SU-DHL-6 (cell line): ENCODE measurements around the gene PRRC2B.

Experiments used
- H2AFZ ChIP-seq: fragments of 200-600 bp; sonication (generic); 2 replicates; pipeline ENCODE4 v1.6.1; 2014; ENCODE audit warnings: low read depth, mild to moderate bottlenecking, moderate library complexity, mixed read lengths, antibody characterized with exemption, low read length; ENCODE audit not compliant: severe bottlenecking
- H3F3A ChIP-seq: fragments of 200-600 bp; shearing (Covaris generic); 2 replicates; pipeline ENCODE4 v1.6.0; 2016; ENCODE audit warnings: antibody characterized with exemption, mild to moderate bottlenecking; ENCODE audit not compliant: insufficient read depth
- H3K27ac ChIP-seq: fragments of 200-600 bp; sonication (generic); 2 replicates; pipeline ENCODE4 v1.5.1; 2016; ENCODE audit warnings: low read depth, mild to moderate bottlenecking, low read length, moderate library complexity, mixed read lengths
- H3K27me3 ChIP-seq: fragments of 200-600 bp; sonication (generic), shearing (Covaris generic); 2 replicates; pipeline ENCODE4 v1.6.0; 2014; ENCODE audit warnings: mild to moderate bottlenecking, low read length
- H3K36me3 ChIP-seq: fragments of 200-600 bp; sonication (generic); 2 replicates; pipeline ENCODE4 v1.6.1; 2014; ENCODE audit warnings: mild to moderate bottlenecking, low read length, mixed read lengths
- H3K4me2 ChIP-seq: fragments of 300-600, 200-600 bp; shearing (Covaris generic), sonication (generic); 2 replicates; pipeline ENCODE4 v1.6.0; 2014; ENCODE audit warnings: low read length, low read depth, mild to moderate bottlenecking; ENCODE audit not compliant: poor library complexity, severe bottlenecking
- H3K4me3 ChIP-seq: fragments of 200-600 bp; sonication (generic); 2 replicates; pipeline ENCODE4 v1.5.1; 2014; ENCODE audit warnings: antibody characterized with exemption, low read length, mild to moderate bottlenecking, mixed read lengths; ENCODE audit not compliant: insufficient read depth, poor library complexity, severe bottlenecking
- H3K79me2 ChIP-seq: fragments of 200-600 bp; sonication (generic); 2 replicates; pipeline ENCODE4 v1.6.1; 2014; ENCODE audit warnings: mild to moderate bottlenecking, low read length, moderate library complexity; ENCODE audit not compliant: insufficient read depth
- H3K9ac ChIP-seq: fragments of 200-600 bp; sonication (generic); 2 replicates; pipeline ENCODE4 v1.7.0; 2014; ENCODE audit warnings: mild to moderate bottlenecking, low read length
- H3K9me2 ChIP-seq: fragments of 200-600 bp; sonication (generic); replicated peaks from 2 replicates; pipeline ENCODE4 v1.6.1; 2014; ENCODE audit warnings: low read length; ENCODE audit not compliant: insufficient read depth
- H3K9me3 ChIP-seq: fragments of 200-600 bp; sonication (generic); 2 replicates; pipeline ENCODE4 v1.6.1; 2014; ENCODE audit warnings: low read length, mixed read lengths; ENCODE audit not compliant: insufficient read depth
- H4K20me1 ChIP-seq: fragments of 200-600 bp; sonication (generic); 2 replicates; pipeline ENCODE4 v1.6.1; 2014; ENCODE audit warnings: low read depth, mild to moderate bottlenecking, antibody characterized with exemption, low read length, moderate library complexity, mixed read lengths
- EZH2phosphoT487 ChIP-seq: fragments of 200-600 bp; sonication (generic), shearing (Covaris generic); conservative IDR thresholded peaks from 2 replicates; pipeline ENCODE4 v1.6.1; 2018; ENCODE audit warnings: mild to moderate bottlenecking, antibody characterized with exemption, low read length, moderate library complexity, mixed read lengths
- TF ChIP-seq, protein P1 (sequence below): fragments of 200-600 bp; sonication (generic); IDR thresholded peaks from one replicate; pipeline ENCODE4 v1.5.1; 2017; ENCODE audit warnings: antibody characterized with exemption, mild to moderate bottlenecking, low read length, moderate library complexity; ENCODE audit not compliant: insufficient read depth, poor library complexity, severe bottlenecking

PRRC2B gene

DNA sequence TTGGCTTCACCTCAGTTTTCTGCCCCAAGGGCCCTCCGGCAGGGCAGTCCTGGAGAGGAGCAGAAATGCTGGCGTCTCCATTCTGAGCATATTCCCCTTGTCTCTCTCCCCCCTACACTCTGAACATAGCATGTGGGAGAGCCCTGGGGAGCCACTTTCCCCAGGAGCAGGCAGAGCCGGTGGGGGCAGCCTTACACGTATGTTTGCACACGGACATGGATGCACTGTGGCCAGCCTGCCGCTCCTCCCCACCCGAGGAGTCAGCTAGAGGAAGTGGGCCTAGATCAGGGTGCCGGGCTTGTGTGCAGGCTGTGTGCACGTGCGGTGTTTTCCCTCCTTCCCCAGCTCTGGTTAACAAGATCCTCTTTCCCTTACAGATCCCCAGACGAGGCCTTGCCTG is 83.5 kb downstream of the PRRC2B start:
- H3K9me3 ChIP-seq, result no peaks in the 10 kb centered on the region
- no peaks in the 10 kb centered on the region for H4K20me1 ChIP-seq
- no peaks in the 10 kb centered on the region; the same call in 1 of the 2 replicates for H3K79me2 ChIP-seq
- peaks cover 20% of the 10 kb centered on the region; the same call in 1 of the 2 replicates for H3K36me3 ChIP-seq
- H3K27me3 ChIP-seq, result no peaks in the 10 kb centered on the region
- no peak overlapping the region for H3K9ac ChIP-seq
- H3K4me2 ChIP-seq, result no peak overlapping the region
- no peaks in the 10 kb centered on the region for H3K9me2 ChIP-seq
- no peak overlapping the region for H2AFZ ChIP-seq
- TF ChIP-seq, protein P1, sequence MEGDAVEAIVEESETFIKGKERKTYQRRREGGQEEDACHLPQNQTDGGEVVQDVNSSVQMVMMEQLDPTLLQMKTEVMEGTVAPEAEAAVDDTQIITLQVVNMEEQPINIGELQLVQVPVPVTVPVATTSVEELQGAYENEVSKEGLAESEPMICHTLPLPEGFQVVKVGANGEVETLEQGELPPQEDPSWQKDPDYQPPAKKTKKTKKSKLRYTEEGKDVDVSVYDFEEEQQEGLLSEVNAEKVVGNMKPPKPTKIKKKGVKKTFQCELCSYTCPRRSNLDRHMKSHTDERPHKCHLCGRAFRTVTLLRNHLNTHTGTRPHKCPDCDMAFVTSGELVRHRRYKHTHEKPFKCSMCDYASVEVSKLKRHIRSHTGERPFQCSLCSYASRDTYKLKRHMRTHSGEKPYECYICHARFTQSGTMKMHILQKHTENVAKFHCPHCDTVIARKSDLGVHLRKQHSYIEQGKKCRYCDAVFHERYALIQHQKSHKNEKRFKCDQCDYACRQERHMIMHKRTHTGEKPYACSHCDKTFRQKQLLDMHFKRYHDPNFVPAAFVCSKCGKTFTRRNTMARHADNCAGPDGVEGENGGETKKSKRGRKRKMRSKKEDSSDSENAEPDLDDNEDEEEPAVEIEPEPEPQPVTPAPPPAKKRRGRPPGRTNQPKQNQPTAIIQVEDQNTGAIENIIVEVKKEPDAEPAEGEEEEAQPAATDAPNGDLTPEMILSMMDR, result no peak
- TF ChIP-seq EZH2phosphoT487, result no peak
- no peak overlapping the region for H3K4me3 ChIP-seq
- H3F3A ChIP-seq, result no peaks in the 10 kb centered on the region
- H3K27ac ChIP-seq, result no peak overlapping the region

DNA sequence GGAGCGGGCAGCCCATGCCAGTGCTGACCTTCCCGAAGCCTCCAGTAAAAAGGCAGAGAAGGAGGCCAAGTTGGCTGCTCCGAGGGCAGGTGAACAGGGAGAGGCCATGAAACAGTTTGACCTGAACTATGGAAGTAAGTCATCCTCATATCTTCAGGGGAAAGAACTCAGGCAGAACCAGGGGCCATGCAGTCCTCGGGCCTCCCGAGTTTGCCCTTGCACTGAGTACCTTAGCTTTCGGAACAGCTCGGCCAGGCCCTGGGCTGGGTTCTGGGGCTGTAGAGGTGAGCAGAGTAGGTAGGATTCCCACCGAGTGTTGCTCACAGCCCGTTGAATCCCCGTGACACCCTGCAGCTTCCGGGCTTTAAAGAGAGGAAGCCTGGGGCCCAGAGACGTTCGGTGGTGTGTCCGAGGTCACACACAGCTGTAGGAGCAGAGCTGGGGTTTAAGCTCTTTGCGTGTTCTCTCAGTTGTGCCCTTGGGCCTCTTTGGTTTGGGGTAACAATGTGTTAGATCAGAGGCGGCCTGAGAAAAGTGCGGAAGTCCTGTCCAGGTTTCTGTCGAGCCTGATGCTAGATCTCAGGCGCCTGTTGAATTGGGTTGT is 84.0 kb downstream of the PRRC2B start:
- Histone ChIP-seq H2AFZ (no peak overlapping the region), H3F3A (no peaks in the 10 kb centered on the region), H3K9ac (no peak overlapping the region), H3K36me3 (peaks cover 18% of the 10 kb centered on the region; the same call in 1 of the 2 replicates), H3K27me3 (no peaks in the 10 kb centered on the region), H3K9me3 (no peaks in the 10 kb centered on the region), H3K9me2 (no peaks in the 10 kb centered on the region), H3K4me2 (no peak overlapping the region), H4K20me1 (no peaks in the 10 kb centered on the region), H3K4me3 (no peak overlapping the region), H3K27ac (no peak overlapping the region), H3K79me2 (no peaks in the 10 kb centered on the region; the same call in 1 of the 2 replicates)
- TF ChIP-seq EZH2phosphoT487, result no peak
- TF ChIP-seq, protein P1, result no peak

DNA sequence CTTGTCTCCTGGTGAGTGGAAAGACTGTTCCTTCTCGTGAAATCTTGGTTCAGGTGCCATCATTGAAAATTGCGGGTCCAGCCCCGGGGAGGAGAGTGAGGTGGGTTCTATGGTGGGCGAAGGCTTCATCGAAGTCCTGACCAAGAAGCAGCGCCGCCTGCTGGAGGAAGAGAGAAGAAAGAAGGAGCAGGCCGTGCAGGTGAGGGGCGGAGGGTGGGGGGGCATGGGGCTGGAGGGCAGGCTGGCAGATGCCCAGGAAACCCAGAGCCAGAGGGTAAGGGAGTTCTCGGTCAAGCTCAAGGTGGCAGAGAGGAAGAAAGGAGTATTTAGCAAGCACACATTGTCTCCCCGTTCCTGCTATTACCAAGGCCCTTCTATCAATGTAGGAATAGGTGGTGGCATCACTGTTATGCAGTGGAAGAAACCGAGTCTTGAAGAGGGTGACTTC is 84.6 kb downstream of the PRRC2B start:
- no peak for TF ChIP-seq EZH2phosphoT487
- TF ChIP-seq, protein P1, result peak; percentile 62
- H3K9me3 ChIP-seq, result no peaks in the 10 kb centered on the region
- no peak overlapping the region for H3K27ac ChIP-seq
- H3K36me3 ChIP-seq, result peaks cover 15% of the 10 kb centered on the region; the same call in 1 of the 2 replicates
- H4K20me1 ChIP-seq, result no peaks in the 10 kb centered on the region
- H3K79me2 ChIP-seq, result no peaks in the 10 kb centered on the region; the same call in 1 of the 2 replicates
- no peaks in the 10 kb centered on the region for H3K9me2 ChIP-seq
- H3K4me2 ChIP-seq, result no peak overlapping the region
- no peaks in the 10 kb centered on the region for H3F3A ChIP-seq
- no peak overlapping the region for H3K4me3 ChIP-seq
- H2AFZ ChIP-seq, result no peak overlapping the region
- H3K9ac ChIP-seq, result no peak overlapping the region
- no peaks in the 10 kb centered on the region for H3K27me3 ChIP-seq
